Activated CD4-positive, CD25-positive, alpha-beta regulatory T cell treated with anti-CD3 and anti-CD28 coated beads, Interleukin-2, amount 50 U/mL, for 24 hours (primary cell): ENCODE data around the gene C15orf61.

ENCODE experiments used
- ATAC-seq, 2 donors: fragments of 150-1000 bp; cut with Tn5 transposase; one replicate each; pipeline ENCODE4 v1.10.0; 2021; ENCODE audit warnings: mild to moderate bottlenecking in 1 of 2, moderate library complexity in 1 of 2

Gene C15orf61

DNA sequence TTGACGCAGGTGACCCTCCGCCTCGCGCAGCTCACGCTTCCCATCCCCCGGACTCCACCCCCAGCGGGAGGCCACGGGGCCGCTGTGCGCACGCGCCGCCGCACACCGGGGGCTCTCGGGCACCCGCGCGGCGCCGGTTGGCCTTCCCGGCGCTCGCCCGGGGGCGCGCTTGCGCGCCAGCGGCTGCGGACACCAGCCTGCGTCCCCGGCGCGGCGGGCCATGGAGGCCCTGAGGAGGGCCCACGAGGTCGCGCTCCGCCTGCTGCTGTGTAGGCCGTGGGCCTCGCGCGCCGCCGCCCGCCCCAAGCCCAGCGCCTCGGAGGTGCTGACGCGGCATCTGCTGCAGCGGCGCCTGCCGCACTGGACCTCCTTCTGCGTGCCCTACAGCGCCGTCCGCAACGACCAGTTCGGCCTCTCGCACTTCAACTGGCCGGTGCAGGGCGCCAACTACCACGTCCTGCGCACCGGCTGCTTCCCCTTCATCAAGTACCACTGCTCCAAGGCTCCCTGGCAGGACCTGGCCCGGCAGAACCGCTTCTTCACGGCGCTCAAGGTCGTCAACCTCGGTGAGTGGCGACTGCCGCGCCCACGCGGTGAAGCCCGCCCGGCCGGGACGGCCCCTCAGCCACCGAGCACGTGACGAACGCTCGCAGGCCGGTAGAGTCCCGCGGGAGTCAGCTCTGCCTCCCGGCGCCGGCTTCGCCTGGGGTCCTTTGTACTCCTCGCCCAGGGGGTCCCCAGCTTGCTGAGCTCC lies at the start of gene C15orf61:
TSS of gene C15orf61 (plus strand) at position 103 of the 754 bp plus-strand sequence. CDS start at position 221, 118 bp downstream.
- ATAC-seq: peak; percentile 78

GRCh38 chr15:67472957-67473356 lies 48.0 kb upstream of the C15orf61 start:
- no peak for ATAC-seq

DNA sequence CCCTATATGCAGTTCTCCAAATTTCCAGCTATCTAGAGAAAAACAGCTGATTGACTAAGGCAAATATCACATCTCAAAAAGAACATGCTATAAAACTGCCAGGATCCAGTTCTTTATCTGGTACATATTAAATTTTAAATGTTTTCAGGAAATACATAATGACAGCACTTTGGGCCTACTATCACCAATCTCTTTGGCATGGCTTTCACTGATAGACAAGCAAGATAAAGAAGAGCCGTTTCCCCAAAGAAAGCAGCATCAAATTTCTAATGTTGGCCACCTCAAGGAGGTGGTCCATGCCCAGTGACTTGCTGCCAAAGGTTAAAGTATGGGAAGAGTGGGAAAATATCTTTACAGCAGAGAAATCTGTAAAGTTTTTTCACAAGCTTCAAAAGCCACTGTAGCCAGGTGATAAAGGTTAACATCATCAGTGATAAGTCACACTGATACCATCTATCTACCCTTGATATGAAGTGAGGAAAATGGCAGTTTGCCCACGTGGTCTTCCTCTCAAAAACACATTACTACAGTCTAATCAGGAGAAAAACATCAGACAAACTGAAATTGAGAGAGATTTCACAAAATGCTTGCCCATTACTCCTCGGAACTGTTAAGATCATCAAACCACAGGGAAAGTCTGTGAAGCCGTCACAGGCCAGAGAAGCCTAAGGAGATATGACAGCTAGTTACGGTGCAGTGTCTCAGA lies 46.4 kb upstream of the C15orf61 start:
- no peak for ATAC-seq

DNA sequence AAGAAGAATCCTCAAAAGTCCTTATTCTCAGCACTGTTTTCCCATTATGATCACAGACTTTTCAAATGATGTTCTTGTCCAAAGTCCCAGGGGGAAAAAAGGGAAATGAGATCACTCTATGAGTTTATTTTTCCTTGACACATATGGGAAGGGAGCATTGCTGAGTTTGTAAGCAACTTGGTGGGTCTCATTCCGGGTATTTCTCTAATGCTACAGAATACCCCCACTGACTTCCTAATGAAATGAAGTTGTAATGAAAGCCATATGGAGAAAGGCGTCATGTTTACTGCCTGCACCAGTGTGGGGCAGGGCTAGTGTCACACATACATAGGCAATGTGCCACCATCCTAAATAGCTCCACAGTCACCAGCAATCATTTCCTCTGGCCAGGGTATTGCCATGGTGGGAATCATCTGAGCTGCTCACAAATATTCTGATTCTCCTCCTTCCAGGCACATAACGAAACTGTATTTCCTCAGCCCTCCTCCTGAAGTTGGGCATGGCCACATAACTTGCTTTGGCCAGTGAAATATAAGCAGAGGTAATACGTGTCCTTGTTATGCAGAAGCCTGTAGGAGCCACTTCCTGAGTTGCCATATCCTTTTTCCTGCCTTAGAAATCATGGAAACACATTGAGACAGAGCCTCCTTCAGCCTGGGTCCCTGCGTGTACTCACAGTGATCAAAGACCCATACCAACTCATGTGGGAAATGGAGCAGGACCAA lies 41.0 kb upstream of the C15orf61 start:
- no peak for ATAC-seq

- ATAC-seq: no peak
Observed at GRCh38 chr15:67480741-67481140, 40.2 kb upstream of the C15orf61 start.

DNA sequence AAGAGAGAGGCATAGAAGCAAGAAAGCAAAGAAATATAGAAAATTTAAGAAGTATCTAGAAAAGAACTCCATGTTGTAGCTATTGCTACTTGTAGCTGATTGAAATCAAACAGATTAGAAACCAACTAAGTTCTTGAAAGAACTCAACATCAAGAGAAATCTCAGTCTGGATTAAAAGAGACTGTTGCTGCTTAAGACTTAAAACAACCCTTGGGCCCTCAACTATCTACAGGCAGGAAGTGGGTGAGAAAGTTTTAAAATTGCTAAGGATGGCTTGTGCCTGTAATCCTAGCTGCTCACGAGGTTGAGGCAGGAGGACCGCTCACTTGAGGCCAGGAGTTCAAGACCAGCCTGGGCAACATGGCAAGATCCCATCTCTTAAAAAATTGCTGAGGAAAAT lies 39.3 kb upstream of the C15orf61 start:
- no peak for ATAC-seq

- peak in 1 of 2 donors; percentile 43 for ATAC-seq
Observed at GRCh38 chr15:67495585-67495984, 25.3 kb upstream of the C15orf61 start.

GRCh38 chr15:67501177-67501835 lies 19.6 kb upstream of the C15orf61 start:
- ATAC-seq: no peak

DNA sequence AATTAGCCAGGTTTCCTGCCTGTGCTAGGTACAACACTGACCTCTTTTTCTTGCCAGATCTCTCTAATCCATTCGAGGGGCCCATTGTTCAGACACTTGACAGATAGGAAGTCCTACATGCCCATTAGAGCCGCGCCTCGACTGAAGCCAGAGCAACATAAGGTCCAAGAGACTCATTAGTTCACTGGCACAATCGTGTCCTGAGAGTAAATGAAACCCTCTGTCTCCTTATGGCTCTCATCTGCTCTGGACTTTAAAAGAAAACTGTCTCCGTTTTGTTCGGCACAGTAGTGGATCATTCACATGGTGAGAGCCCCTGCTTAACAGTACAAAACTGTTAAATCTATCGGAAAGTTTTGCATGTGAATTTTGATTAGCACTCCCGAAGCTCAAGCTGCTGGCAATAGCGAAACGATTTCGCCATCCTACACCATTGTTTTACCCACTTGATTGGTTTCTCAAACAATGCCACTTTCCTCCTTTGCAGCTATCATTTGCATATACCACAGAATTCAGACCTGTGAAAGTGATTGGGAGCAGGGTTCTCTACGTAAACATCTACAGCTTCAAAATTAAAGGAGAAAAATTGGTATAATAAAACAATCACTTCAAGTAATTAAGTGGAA lies 19.0 kb upstream of the C15orf61 start:
- ATAC-seq: no peak

DNA sequence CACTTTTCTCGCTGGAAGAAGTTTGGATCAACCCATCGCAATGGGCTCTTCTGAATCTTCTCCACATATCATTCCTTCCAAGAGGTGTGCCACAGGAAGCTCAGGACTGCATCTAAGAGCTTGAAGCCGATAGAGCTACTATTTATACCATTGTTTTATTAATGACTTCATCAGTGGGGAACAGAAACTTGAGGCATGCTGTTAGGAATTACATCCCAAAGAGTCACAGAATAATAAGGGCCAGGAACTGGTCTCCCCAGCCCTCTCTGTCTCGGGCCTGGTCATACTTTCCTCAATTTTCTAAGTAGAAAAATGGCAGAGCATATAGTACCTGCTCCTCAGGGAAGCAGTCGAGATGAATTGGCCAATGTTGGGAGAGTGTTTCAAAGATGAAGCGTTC lies 16.9 kb upstream of the C15orf61 start:
- ATAC-seq: no peak

GRCh38 chr15:67504796-67505195 lies 16.1 kb upstream of the C15orf61 start:
- ATAC-seq: no peak

DNA sequence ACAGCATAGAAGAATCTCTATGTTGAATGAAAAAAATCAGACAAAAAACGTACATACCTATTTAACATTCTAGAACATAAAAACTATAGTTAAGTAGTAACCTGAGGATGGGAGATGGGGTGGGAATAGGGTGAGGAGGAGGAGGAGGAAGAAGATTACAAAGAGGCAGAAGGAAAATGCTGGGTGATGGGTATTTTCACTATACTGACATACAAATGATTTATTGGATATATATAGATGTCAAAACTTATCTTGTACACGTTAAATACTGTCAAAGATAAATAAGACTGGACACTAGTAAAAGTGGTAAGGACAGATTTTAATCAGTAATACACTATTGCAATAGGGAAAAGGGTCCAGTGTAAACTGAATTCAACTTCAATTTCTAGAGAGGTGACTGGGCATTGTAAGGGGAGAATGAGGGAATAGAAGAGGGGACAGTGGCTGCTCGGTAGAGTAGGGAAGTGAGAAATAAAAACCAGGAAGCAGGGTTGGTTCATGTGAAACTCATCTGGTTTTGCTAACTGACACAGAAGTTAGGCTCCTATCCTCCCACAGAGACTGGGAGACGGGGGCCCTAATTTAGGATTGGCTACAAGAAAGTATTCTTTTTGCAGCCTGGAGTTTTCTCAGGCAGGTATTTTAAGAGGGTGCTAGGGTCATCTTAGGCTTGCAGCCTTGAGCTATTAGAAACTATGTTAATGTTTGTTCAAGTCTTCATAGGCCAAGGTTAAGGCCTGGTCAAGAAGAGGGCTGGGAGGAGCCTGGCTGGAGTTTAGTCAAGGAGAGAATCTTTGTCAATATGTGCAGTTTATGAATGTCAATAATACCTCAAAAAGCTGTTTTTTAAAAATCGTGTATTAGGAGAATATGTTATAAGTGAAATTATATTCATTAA lies 15.0 kb upstream of the C15orf61 start:
- ATAC-seq: no peak

DNA sequence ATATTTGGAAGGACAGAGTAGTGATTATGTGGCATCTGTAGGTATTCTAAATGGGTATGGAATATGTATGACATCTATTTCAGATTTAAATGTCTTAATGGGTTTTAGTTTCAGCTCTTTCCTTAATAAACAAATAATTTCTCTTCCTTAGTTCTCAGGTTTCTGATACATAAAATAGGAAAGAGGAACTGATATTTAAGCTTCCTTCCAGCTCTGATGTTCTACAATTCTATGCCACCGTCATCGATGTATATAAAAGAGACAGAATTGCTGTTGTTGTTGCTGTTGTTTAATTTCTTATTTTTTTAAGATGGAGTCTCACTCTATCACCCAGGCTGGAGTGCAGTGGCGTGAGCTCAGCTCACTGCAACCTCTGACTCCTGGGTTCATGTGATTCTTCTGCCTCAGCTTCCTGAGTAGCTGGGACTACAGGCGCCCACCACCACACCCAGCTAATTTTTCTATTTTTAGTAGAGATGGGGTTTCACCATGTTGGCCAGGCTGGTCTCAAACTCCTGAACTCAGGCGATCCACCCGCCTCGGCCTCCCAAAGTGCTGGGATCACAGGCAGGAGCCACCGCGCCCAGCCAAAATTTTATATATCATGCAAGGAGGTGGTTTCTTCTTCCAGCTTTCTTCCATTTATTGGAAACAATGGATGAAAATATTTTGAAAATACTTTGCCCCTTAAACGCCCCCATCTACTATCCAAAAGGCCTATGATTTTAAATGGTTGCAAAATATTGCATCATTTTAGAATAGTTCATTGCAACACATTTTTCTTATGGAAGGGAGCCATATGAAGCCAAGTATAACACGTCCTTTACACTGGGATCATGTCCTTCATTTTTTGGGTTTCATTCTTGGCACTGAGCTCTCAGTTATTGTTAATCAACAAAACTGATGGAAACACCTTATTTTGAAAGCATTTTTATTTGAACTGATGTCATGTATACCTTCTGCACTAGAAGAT lies 13.9 kb upstream of the C15orf61 start:
- ATAC-seq: no peak

DNA sequence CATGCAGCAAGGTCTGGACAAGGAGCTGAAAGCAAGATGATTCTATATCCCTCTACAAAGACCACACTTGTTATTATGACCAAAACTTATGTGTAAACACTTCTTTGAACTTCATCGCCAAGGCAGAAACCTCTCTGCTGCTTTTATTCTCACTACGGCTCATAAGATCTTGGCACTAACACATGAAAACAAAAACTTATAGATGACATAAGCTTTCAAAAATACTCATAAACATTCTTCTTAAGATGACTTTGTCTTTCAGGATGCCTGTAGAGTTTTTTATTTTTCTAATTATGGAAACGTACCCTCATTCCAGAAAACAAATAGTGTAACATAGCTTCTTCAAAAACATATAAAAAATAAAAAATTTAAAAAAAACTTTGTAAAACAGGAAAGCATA lies 12.5 kb upstream of the C15orf61 start:
- no peak for ATAC-seq

DNA sequence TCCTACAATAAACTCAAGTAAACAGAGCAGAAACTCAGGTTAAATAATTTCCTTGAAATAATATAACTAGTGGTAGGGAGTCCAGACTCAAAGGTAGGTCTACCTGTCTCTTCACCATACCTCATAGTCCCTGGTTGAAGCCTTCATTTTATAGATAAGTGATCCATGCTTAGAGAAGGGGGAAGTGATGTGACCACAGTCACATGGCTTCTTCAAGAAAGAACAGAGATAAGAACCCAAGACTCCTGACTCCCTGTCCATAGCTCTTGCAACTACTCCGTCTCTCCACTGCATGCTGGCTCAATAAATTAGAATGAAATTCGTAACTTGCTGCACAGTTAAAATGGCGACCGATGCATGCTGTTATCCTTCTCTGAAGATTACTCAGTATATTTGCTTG lies 11.0 kb upstream of the C15orf61 start:
- no peak for ATAC-seq

DNA sequence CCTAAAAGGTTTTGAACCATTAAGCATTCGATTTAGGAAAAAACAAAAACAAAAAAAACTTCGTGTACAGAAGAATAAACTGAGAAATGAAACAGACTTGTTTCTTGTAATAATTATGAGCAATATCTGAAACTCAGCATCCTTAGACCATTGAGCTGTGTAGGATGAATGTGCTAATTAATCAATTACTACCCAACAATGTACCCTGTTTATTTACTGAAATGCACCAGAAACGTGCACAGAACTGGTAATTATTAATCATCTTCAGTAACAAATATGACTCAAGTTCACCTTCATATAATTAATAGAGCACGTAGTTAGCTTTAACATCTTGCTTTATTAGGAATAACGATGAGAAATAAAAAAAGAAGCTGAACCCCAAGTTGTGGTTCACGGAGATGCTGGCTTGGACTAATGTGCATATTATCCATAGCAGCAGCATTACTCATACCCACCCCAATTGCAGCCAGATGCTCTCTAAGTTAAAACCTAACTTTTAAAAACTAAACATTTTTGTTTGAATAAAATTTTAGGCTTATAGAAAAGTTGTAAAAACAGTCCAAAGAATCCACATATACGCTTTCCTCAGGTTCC lies 10.2 kb upstream of the C15orf61 start:
- ATAC-seq: no peak

DNA sequence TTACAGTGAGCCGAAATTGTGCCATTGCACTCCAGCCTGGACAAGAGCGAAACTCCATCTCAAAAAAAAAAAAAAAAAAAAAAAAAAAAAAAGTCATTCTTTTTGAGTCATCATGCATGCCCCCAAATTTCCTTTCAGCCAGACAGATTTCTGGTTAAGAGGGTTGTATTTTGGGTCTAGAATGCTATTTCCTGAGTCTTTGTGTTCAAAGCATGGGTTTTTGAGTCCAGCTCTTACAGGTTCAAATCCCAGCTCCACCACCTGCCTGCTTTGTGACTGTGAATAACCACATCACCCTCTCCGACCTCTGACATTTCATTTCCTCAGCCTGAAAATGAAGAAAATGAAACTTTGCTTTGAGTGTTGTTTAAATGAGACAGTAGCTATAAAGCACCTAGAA lies 9.3 kb upstream of the C15orf61 start:
- ATAC-seq: no peak

- ATAC-seq: no peak
Observed at GRCh38 chr15:67512140-67512539, 8.8 kb upstream of the C15orf61 start.

- ATAC-seq: no peak
Observed at GRCh38 chr15:67512933-67513714, 7.8 kb upstream of the C15orf61 start.
